ENCODE measurements around the gene KIF3C.
A peak's percentile ranks its signal among the peaks of the same experiment; 100 is the strongest.
"Not testable (repeated sequence)": the region's sequence is repeated elsewhere in the genome, so short reads cannot be mapped to it uniquely, and the experiment has no call there.

The KIF3C gene

GRCh38 chr2:25960396-25960795 is 21.9 kb downstream of the KIF3C start:
- DNase-seq: no peak

- DNase-seq: not testable (repeated sequence)
These were observed 23.7 kb downstream of the KIF3C start for GRCh38 chr2:25958611-25959010.

DNA sequence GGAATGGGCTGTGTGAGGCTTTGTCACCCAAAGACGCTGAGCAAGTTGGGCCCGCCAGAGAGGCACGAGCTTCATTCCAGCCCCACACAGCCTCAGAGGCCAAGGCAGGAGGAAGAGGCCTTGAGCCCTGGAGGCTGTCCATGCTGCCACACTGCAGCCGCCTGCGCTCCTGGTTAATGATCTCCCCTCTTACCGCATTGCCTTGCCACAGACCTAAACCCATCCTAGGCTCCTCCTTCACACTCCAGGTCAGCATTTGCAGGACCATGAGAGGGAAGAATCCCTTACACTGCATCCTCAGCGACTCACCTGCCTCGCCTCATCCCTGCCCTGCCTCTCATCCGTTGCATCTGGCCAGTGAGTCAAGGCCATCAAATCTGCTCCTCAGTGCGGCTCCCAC is 24.6 kb downstream of the KIF3C start:
- DNase-seq: no peak

- DNase-seq: no peak
These were observed 26.3 kb downstream of the KIF3C start for GRCh38 chr2:25955869-25956535.

- peak; percentile 21 for DNase-seq
These were observed 27.3 kb downstream of the KIF3C start for GRCh38 chr2:25955036-25955435.

DNA sequence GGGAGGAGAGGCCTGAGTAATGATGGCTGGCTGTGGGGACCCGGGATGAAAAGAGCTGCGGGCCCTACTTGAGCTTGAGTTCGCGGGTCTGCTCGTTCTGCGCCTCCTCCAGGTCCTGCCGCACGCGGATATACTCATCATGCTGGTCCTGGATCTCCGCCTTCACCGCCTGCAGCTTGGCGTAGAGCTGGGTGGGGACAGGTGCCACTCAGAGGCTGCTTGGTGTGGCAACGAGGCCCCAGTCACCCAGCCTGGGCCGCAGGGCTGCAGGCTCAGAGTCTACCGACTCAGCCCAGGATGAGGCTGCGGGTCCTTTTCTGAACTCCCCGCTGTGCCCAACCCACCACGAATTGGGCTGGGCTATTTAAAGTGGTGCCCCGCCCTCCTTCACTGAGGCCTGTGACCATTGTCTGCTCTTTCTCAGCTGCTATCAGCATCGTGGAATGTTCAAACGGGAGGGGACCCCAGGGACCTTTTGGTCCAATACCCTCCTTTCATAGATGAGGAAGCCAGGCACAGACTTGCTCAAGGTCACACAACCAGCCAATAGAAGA is 28.0 kb downstream of the KIF3C start:
- no peak for DNase-seq

GRCh38 chr2:25951071-25951547 is 31.2 kb downstream of the KIF3C start:
- peak; percentile 75 for DNase-seq

GRCh38 chr2:25948437-25948836 is 33.9 kb downstream of the KIF3C start:
- no peak for DNase-seq

DNA sequence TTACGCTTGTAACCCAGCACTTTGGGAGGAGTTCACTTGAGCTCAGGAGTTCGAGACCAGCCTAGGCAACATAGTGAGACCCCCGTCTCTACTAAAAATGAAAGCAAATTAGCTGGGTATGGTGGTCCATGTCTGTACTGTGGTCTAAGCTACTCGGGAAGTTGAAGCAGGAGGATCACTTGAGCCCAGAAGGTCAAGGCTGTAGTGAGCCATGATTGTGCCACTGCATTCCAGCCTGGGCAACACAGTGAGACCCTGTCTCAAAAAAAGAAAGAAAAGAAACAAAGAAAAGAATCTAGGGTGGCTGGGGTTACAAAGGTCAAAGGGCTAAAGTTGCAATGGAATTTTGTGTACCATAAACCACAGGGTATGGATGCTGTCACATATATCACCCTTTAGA is 41.3 kb downstream of the KIF3C start:
- no peak for DNase-seq

DNA sequence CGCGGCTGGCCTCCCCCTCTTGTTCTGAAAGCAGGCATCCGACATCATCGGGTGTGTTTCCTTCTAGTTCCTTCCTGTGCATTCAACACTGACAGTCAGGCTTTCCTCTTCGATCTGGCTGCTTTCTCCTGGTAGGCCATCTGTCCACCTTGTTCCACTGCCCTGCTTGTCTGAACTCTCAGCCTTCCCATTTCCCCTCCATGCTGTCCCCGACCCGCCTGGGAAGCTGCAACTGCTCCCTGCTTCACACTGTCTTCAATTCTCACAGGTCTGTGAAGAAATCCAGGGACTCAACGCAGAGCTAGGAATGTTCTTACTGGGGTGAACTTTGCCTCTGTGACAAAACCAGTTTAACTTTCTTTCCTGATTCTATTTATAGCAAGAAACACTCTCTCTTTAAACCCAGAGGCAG is 43.0 kb downstream of the KIF3C start:
- DNase-seq: no peak

- DNase-seq: no peak
These were observed 44.0 kb downstream of the KIF3C start for GRCh38 chr2:25938345-25938744.

DNA sequence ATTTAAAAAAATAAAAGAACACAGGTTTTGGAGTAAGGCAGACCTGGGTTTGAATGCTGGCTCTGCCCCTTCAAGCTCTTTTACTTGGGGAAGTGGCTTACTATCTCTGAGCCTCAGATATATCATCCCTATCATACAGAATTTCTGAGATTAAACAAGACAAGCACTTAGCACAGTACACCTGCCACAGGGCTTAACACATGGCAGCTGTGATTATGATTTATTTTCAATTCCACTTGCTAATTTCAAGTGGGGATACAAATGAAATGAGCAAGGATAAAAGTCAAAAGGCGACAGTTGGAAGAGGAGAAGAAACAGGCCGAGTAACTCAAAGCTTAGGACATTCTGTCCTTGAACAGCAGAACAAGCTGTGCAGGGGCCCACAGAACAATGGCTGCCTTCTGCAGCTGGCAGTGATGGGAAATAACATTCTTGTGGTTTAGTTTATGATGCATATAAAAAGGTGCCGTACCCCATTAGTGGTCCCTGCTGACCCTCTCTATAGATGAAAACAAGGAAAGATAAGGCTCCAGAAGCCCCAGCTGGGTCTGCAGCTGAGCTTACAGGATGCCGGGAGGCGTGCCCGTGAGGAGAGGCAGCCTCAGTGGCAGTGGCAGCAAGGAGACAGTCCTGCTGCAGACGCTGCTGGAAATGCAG is 45.3 kb downstream of the KIF3C start:
- DNase-seq: no peak

DNA sequence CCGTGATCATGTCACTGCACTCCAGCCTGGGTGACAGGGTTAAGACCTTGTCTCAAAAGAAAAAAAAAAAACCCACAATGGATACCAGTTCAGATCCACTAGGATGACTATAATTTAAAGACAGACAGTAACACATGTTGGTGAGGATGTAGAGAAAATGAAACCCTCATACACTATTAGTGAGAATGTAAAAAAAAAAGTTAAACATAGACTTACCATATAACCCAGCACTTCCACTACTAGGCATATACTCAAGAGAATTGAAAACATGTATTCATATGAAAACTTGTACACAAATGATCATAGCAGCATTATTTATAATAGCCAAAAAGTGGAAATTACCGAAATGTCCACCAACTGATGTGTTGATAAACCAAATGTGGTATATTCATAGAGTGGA is 48.7 kb downstream of the KIF3C start:
- no peak for DNase-seq

DNA sequence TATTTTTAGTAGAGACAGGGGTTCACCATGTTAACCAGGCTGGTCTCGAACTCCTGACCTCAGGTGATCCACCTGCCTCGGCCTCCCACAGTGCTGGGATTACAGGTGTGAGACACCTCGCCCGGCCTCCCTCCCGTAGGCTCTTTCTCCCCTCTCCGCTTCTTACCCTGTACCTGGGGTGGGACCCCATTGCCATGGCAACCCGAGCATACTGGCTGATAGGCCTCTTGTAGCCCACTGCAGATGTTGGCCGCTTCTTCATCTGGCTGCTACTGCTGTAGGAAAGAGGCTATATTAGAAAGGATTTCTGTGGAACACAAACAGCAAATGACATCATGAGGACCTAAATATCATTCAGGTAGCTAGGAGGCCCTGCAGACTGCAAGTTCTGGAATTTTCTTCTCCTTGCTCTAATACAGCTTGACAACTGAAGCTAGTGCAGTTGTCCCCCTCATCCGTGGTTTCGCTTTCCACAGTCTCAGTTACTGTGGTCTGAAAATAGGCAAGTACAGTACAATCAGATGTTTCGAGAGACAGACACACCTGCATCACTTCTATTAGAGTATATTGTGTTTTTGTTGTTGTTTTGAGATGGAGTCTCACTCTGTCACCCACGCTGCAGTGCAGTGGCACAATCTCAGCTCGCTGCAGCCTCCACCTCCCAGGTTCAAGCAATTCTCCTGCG is 52.4 kb downstream of the KIF3C start:
- no peak for DNase-seq

DNA sequence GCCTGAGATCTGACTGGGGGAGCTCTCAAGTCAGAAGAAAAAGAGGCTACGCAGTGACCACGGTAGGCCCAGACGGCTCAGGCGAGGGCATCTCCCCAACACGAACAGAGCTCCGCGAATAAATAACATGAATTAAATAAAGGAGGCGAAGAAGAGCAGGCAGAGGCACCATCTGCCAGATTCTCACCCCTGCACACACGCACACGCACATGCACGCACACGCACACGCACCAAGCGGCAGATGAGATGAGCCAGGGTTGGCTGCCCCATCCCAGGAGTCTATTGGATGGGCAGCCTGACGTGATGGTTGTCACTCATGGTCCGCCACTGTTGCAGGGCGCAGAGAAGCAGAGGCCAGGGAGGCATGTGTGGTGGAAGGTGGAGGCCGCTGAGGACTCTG is 53.6 kb downstream of the KIF3C start:
- DNase-seq: no peak

DNA sequence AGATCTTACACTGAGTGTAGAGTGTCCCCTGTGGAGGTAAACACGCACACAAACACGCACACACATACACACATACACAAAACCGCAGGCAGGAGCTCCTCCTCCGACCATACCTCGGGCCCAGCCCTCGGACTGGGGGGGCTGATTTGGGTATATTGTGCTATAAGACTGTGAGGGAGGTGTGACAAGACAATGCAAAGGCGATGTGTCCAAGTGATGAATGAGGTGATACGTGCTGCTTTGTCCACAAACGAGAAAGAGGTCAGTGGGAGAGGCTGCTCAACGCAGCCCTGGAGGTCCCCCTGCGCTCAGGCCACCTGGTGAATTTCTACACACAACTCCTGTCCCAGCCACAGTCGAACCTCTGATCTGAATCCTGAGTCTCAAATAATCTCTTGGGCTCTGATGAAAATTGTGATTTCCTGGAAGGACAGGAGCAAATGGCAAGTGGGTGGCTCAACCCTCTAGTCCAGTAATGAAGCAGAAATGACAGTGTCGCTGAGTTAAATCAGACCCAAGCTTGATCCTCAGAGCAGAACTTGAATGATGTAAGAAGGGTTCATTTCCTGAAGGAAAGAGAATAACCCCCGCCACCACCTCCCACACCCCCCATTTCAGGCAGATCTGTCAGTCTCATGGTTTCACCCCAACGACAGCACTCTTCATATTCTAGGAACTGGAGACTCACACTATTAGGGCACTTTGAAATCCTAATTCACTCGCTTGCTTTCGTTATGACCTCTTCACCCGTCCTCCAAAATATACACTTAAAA is 55.1 kb downstream of the KIF3C start:
- no peak for DNase-seq

DNA sequence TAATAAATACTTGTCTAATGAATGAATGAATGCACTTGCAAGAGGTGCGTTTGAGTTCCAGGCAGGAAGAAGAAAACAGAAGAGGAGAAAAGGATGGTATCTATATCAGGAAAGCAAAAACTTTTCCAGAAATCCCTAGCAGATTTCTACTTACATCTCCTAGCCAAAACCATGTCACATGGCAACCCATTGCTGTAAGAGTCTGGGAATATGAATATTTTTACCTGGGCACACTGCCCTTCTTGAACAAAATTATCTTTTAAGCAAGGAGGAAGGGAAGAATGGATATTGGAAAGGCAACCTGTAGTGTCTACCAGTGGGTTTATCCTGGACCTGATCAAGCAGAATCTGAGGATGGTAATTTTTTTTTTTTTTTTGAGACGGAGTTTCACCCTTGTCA is 59.8 kb downstream of the KIF3C start:
- DNase-seq: no peak

DNA sequence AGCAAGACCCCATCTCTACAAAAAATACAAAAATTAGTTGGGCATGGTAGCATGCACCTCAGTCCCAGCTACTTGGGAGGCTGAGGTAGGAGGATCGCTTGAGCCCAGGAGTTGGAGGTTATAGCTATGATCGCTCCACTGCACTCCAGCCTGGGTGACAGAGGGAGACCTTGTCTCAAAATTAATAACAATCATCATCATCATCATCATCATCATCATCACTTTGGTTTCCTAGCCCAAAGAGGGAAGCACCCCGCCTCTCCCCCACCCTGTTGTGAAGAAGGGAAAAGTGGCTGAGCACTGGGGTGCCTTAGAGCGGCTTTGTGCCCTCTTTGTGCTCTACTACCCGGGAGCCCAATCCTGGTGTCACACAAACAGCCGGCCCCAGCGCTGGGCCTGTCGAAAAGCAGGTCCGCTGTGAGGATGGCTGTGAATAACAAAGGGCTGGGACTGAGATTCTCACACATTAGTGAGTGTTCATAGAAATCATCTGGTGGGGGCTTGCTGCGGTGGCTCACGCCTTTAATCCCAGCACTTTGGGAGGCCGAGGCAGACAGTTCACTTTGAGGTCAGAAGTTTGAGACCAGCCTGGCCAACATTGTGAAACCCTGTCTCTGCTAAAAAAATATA is 61.4 kb downstream of the KIF3C start:
- DNase-seq: no peak

DNA sequence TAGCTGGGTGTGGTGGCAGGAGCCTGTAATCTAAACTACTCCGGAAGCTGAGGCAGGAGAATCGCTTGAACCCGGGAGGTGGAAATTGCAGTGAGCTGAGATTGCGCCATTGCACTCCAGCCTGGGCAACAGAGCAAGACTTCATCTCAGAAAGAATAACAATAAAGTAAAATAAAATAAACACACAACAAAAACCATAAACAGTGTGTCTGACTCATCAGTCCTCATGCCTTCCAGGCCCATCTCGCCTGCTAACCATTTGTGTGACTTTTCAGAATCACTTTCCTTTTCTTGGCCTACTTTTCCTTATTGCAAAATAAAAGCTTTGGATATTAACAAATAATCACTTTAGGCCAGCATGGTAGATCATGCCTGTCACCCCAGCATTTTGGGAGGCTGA is 62.0 kb downstream of the KIF3C start:
- DNase-seq: peak; percentile 15

DNA sequence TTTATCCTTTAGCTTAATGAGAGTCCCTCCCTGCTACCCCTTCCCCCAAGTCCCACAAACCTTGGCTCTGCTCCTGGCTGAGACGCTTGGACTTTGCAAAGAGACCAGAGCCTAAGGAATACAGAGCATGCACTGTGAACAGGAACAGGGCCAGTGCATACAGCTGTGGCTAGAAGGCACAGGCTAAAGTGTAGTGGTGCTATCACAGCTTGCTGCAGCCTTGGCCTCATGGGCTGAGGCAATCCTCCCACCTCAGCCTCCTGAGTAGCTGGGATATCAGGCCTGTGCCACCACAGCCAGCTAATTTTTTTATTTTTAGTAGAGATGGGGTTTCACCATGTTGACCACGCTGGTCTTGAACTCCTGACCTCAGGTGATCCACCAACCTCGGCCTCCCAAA is 64.5 kb downstream of the KIF3C start:
- DNase-seq: no peak

DNA sequence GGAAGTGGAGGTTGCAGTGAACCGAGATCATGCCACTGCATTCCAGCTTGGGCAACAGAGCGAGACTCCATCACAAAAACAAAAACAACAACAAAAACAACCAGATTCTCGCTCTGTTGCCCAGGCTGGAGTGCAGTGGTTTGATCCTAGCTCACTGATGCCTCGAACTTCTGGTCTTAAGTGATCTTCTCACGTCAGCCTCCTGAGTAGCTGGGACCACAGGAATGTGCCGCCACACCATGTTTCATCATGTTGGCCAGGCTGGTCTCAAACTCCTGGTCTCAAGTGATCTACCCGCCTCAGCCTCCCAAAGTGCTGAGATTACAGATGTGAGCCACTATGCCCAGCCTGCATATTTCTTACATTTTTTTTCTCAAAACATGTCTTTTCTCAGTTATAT is 64.9 kb downstream of the KIF3C start:
- peak; percentile 32 for DNase-seq
